Vagina (tissue), 2 donors: ENCODE measurements around the gene SCGB1C1.

ENCODE experiments used
- CTCF ChIP-seq, 3 experiments: fragments of 450-650 bp in 2 of 3; fragments of 200-600 bp in 1 of 3; sonication (generic) in 1 of 3; IDR thresholded peaks; one replicate each; pipeline ENCODE4 v1.5.1; 2017 to 2019; ENCODE audit warnings: antibody characterized with exemption in 3 of 3, mild to moderate bottlenecking in 2 of 3, moderate library complexity in 2 of 3
- POLR2AphosphoS5 ChIP-seq, 2 donors: sonication (generic); formaldehyde crosslinking; IDR thresholded peaks; one replicate each; pipeline ENCODE4 v1.9.0; 2017; ENCODE audit warnings: antibody characterized with exemption in 2 of 2, mild to moderate bottlenecking in 2 of 2, low read depth in 1 of 2; ENCODE audit not compliant: insufficient read depth in 1 of 2

DNA sequence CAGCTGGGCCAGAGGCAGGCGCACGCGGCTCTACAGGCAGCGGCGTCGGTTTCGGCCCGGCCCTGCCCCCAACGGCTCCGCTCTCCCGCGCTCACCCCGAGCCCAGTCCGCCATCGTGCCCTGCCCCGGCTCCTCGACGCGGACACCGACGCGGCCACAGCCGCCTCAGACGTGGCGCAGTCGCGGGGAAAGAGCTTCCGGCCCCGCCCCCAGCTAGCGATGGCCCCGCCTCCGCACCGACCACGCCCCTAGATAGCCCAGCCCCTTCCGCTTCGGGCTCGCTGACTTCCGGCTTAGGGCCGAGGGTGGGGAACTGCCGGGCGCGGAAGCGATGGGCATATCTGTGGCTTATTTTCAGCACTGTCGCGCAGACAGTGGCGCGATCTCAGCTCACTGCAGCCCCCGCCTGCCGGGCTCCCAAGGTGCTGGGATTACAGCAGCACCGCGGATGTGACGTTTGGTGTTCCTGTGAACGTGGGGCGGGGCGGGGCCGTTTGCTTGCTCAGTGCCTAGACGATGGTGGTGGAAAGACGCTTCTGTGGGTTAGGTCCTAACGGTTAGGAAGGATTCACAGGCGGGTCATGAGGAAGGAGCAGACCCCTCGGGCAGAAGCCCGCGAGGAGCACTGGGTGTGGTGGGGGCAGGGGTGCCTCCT is 14.5 kb downstream of the SCGB1C1 start, which contains the start of the genes BET1L and RIC8A:
- TF ChIP-seq CTCF (IDR thresholded peaks at IDR 0.05) (peak in 1 of 3 experiments; percentile 15), POLR2AphosphoS5 (IDR thresholded peaks at IDR 0.05; ENCODE audit: insufficient read depth in 1 of 2, low read depth in 1 of 2) (peak; percentile 95 to 98)
